IPS-18a (cell line): ENCODE results near the gene ETV5.
"Not testable (repeated sequence)": the region's sequence is repeated elsewhere in the genome, so short reads cannot be mapped to it uniquely, and the experiment has no call there.

ENCODE experiments used
- H3K27ac ChIP-seq: one replicate; pipeline ENCODE4 v1.5.1; 2013; ENCODE audit warnings: low read length
- H3K27me3 ChIP-seq: one replicate; pipeline ENCODE4 v1.6.1; 2013; ENCODE audit warnings: mild to moderate bottlenecking, low read length; ENCODE audit not compliant: control insufficient read depth, insufficient read depth
- H3K36me3 ChIP-seq: one replicate; pipeline ENCODE4 v1.6.1; 2013; ENCODE audit warnings: low read depth, low read length; ENCODE audit not compliant: control insufficient read depth
- H3K4me1 ChIP-seq: one replicate; pipeline ENCODE4 v1.6.1; 2013; ENCODE audit warnings: low read depth, low read length; ENCODE audit not compliant: control insufficient read depth
- H3K4me3 ChIP-seq: one replicate; pipeline ENCODE4 v1.5.1; 2013; ENCODE audit warnings: low read length
- H3K9ac ChIP-seq: one replicate; pipeline ENCODE4 v1.6.1; 2013; ENCODE audit warnings: mild to moderate bottlenecking, low read length, moderate library complexity
- H3K9me3 ChIP-seq: one replicate; pipeline ENCODE4 v1.6.1; 2013; ENCODE audit warnings: low read depth, low read length; ENCODE audit not compliant: control insufficient read depth

Gene ETV5

DNA sequence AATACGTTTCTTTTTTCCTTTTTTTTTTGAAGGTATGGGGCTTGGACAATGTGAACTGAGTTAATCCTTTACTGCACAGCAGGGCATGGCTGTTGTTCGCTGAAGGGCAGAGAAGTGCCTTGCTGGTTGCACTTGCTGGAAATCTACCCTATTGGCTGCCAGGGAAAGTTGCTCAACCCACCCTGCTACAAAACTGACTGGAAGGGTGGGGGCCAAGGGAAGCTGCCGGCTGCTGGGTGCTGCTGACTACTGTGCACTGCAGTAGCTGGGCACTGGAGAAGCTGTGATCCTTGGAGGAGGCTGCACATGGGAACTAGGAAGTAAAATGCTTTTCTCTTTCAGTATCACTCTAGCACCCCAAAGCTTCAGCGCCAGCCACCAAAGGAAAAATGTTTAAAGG lies 70.5 kb downstream of the ETV5 start:
- H3K4me1 ChIP-seq, result no peaks in the 10 kb centered on the region
- no peaks in the 10 kb centered on the region for H3K27me3 ChIP-seq

DNA sequence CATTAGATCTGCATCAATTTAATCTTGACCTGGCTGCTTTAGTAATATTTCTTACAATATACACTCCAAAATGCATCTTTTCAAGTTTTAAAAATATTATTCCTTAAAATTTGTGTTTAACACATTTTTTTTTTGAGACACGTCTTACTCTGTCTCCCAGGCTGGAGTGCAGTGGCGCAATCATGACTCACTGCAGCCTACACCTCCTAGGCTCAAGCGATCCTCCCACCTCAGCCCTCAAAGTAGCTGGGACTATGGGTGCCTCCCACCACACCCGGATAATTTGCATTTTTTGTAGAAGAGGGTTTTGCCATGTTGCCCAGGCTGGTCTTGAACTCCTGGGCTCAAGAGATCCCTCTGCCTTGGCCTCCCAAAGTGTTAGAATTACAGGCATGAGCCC lies 73.6 kb downstream of the ETV5 start:
- no peaks in the 10 kb centered on the region for H3K27me3 ChIP-seq
- no peaks in the 10 kb centered on the region for H3K4me1 ChIP-seq
- no peak overlapping the region for H3K9ac ChIP-seq
- H3K9me3 ChIP-seq, result peaks cover 5% of the 10 kb centered on the region
- no peak overlapping the region for H3K4me3 ChIP-seq
- no peak overlapping the region for H3K27ac ChIP-seq
- no peaks in the 10 kb centered on the region for H3K36me3 ChIP-seq

More for the DNA sequence above, 70.5 kb downstream of the ETV5 start:
- H3K4me3 ChIP-seq, result no peak overlapping the region
- H3K36me3 ChIP-seq, result no peaks in the 10 kb centered on the region
- H3K9me3 ChIP-seq, result no peaks in the 10 kb centered on the region
- H3K9ac ChIP-seq, result no peak overlapping the region
- no peak overlapping the region for H3K27ac ChIP-seq

DNA sequence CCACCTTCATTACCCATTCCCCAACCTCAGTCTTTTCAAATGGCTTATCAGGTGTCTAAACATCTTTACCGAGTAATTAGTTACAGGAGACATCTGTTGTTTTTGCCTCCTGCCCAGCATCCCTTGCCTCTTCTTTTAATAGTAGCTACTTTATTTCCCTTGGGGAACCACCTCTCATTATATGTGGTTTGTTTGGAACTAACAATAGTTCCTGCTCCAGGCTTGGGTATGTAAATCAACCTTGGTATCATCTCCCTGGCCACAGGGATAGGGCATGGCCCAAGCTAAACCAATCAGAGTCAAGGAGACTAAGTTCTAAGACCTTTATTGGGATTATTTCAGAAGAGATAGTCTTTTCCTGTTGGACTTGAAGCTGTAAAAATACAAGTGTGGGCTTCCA lies 76.6 kb downstream of the ETV5 start:
- H3K9ac ChIP-seq, result no peak overlapping the region
- no peaks in the 10 kb centered on the region for H3K4me1 ChIP-seq
- no peak overlapping the region for H3K4me3 ChIP-seq
- H3K9me3 ChIP-seq, result peaks cover 5% of the 10 kb centered on the region
- H3K27me3 ChIP-seq, result no peaks in the 10 kb centered on the region
- H3K36me3 ChIP-seq, result no peaks in the 10 kb centered on the region
- H3K27ac ChIP-seq, result no peak overlapping the region

DNA sequence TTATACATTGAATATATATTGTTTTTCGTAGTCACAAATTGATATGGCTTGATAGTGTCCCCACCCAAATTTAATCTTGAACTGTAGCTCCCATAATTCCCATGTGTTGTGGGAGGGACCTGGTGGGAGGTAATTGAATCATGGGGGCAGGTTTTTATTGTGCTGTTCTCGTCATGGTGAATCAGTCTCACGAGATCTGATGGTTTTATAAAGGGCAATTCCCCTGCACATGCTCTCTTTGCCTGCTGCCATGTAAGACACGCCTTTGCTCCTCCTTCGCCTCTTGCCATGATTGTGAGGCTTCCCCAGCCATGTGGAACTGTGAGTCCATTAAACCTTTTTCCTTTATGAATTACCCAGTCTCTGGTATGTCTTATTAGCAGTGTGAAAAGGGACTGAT lies 82.9 kb downstream of the ETV5 start:
- not testable (repeated sequence) for H3K9ac ChIP-seq, H3K4me3 ChIP-seq, H3K4me1 ChIP-seq, H3K9me3 ChIP-seq, H3K27ac ChIP-seq, H3K27me3 ChIP-seq, H3K36me3 ChIP-seq

DNA sequence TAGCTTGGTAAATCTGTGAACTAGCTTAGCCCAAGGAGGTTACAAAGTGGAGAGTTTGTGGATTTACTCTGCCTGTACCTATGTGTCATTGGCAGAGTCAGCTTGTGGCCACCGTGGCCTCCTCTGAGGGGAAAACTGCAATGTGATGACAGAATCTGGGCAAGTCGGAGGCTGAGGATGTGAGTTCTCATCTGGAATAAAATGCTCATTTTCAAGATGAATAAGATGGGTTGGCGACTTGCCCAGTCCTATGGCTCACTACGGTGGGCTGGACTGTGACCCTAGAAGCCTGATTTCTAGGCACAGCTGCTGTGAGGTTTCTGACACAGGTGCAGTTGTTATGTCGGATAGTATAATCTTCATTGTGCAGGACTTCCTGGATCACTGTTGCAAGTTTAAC lies 83.7 kb downstream of the ETV5 start:
- Histone ChIP-seq H3K36me3 (no peaks in the 10 kb centered on the region), H3K9me3 (no peaks in the 10 kb centered on the region), H3K9ac (no peak overlapping the region), H3K4me1 (no peaks in the 10 kb centered on the region), H3K4me3 (no peak overlapping the region), H3K27me3 (no peaks in the 10 kb centered on the region), H3K27ac (no peak overlapping the region)

DNA sequence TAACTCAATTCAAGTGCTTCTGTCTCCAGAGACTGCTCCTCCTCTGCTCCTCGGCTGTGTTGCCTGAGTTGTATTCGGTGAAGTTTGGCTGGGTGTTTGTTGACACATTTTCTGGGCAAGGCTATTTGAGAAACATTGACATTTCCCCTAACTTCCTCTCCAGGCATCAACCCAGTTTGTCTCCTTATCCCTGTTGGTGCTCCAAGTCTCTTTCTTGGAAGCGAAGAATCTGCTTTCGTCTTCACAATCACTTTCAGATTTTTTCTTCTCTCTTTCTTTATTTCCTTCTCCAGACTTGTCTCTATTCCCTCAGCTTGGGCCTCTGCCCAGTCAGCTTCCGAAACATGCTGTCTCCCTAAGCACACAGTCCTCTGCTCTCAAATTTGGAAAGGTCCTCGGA lies 84.7 kb downstream of the ETV5 start:
- Histone ChIP-seq H3K4me1 (no peaks in the 10 kb centered on the region), H3K27me3 (no peaks in the 10 kb centered on the region), H3K4me3 (no peak overlapping the region), H3K9ac (no peak overlapping the region), H3K27ac (no peak overlapping the region), H3K36me3 (no peaks in the 10 kb centered on the region), H3K9me3 (no peaks in the 10 kb centered on the region)

DNA sequence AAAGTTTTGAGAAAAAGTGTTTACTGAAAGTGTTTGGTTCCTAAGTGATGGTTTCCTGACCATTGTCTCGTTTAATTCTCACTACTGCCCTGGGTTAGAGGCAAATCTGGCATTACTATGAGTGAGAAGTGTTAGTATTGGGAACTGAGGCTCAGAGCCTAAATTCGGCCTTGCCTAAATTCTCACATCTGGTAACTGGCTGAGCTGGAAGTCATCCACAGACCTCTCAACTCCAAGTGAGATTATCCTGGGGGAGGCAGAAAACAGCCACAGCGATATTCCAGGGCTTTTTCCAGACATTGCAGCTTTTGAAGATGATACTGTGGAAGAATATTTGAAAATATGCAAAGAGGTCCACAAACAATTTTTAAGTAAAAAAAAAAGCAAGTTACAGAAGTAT lies 86.0 kb downstream of the ETV5 start:
- Histone ChIP-seq H3K4me3 (no peak overlapping the region), H3K9ac (no peak overlapping the region), H3K36me3 (no peaks in the 10 kb centered on the region), H3K27ac (no peak overlapping the region), H3K4me1 (no peaks in the 10 kb centered on the region), H3K27me3 (no peaks in the 10 kb centered on the region), H3K9me3 (no peaks in the 10 kb centered on the region)

DNA sequence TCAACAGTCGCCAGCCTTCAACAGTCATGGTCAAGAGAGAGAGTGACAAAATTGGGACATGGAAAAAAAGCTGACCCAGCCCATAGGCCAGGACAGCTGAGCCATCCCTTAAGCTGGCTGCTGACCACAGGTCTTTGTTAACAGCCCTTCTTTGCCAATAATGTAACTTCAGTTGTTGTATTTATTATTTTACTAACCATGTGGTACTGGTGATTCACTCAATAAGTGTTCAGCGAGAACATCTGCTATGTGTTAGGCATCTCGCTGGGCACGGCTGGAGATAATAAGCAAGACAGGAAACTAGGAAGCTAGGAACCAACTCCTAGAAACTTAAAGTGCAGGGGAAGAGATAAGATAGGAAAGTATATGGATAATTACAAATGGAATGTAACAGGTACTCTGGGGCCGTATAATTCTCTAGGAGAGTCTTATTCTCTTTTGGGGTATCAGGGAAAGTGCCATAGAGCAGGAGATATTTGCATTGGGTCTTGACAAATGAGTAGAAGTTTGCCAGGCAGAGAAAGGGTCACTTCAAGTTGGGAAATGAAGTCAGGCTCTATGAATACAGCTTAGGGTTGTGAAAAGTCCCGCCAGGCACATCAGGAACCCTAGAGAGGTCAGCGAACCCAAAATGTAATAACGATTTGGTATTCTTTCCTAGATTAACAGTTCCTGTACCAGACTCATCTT lies 87.1 kb downstream of the ETV5 start:
- Histone ChIP-seq H3K4me1 (no peaks in the 10 kb centered on the region), H3K27me3 (no peaks in the 10 kb centered on the region)

DNA sequence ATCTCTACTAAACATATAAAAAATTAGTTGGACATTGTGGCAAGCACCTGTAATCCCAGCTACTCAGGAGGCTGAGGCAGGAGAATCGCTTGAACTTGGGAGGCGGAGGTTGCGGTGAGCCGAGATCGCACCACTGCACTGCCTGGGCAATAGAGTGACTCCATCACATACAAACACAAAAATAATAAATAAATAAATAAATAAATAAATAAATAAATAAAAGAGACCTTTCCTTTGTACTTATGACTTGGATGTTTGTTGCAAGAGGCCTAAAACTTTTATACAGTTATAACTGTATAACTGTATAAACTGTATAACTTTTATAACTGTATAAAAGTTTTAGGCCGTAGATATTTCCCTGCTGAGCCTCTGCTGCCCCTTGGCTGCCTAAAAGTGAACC lies 87.6 kb downstream of the ETV5 start:
- not testable (repeated sequence) for H3K27ac ChIP-seq, H3K36me3 ChIP-seq

More for the DNA sequence above, 87.1 kb downstream of the ETV5 start:
- H3K9me3 ChIP-seq, result no peaks in the 10 kb centered on the region
- H3K4me3 ChIP-seq, result no peak overlapping the region
- H3K9ac ChIP-seq, result no peak overlapping the region
- H3K36me3 ChIP-seq, result no peaks in the 10 kb centered on the region
- no peak overlapping the region for H3K27ac ChIP-seq

DNA sequence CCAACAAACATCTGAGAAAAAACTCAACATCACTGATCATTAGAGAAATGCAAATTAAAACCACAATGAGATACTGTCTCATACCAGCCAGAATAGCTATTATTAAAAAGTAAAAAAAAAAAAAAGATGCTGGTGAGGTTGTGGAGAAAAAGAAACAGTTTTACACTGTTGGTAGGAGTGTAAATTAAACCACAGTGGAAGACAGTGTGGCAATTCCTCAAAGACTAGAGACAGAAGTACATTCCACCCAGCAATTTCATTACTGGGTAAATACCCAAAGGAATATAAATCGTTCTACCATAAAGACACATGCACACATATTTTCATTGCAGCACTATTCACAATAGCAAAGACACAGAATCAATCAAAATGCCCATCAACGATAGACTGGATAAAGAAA lies 89.6 kb downstream of the ETV5 start:
- H3K9ac ChIP-seq, H3K9me3 ChIP-seq, H3K36me3 ChIP-seq, H3K4me3 ChIP-seq, H3K27me3 ChIP-seq, H3K4me1 ChIP-seq, H3K27ac ChIP-seq: not testable (repeated sequence)

More for the DNA sequence above, 87.6 kb downstream of the ETV5 start:
- not testable (repeated sequence) for H3K27me3 ChIP-seq, H3K4me1 ChIP-seq, H3K9me3 ChIP-seq, H3K4me3 ChIP-seq, H3K9ac ChIP-seq

DNA sequence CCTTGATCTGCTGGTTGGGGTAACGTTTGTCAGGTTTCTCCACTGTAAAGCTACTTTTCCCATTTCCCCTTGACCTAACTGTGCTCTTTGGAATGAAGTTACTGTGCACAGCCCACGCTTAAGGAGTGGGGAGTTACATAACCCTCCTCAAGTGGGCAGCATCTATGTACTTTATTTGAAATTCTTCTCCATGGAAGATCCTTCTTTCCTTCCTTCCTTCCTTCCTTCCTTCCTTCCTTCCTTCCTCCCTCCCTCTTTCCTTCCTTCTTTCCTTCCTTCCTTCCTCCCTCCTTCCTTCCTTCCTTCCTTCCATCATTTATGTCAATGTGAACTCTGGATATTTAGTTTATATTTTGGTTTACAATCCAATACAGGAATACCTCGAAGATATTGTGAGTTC lies 94.0 kb downstream of the ETV5 start:
- H3K27ac ChIP-seq, result no peak overlapping the region
- no peak overlapping the region for H3K9ac ChIP-seq
- no peaks in the 10 kb centered on the region for H3K4me1 ChIP-seq

DNA sequence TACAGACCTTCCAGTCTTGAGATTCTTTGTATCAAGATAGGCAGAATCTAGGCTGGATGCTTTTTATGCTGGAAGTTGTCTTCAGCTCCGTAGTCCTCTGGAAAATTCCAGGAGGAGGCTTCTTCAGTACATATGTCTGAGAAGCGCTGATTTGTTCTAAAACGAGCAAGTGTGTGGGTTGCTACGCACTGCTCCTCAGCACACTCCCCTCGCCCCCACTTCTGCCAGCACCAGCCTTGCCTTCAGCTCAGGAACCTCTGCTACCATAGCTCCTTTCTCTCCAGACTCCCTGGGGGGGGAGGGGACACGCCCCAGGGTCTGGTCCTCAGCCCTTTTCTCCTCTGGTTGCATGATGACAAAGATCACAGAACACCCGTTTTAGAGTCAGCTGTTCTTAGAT lies 95.6 kb downstream of the ETV5 start:
- Histone ChIP-seq H3K4me1 (no peaks in the 10 kb centered on the region), H3K4me3 (no peak overlapping the region), H3K27me3 (no peaks in the 10 kb centered on the region), H3K36me3 (no peaks in the 10 kb centered on the region), H3K27ac (no peak overlapping the region), H3K9me3 (no peaks in the 10 kb centered on the region), H3K9ac (no peak overlapping the region)

More for the DNA sequence above, 94.0 kb downstream of the ETV5 start:
- Histone ChIP-seq H3K36me3 (no peaks in the 10 kb centered on the region), H3K27me3 (no peaks in the 10 kb centered on the region), H3K9me3 (no peaks in the 10 kb centered on the region), H3K4me3 (no peak overlapping the region)
